ENCODE data around the gene TPRKB.
"Not testable (repeated sequence)": the region's sequence is repeated elsewhere in the genome, so short reads cannot be mapped to it uniquely, and the experiment has no call there.

Gene TPRKB

DNA sequence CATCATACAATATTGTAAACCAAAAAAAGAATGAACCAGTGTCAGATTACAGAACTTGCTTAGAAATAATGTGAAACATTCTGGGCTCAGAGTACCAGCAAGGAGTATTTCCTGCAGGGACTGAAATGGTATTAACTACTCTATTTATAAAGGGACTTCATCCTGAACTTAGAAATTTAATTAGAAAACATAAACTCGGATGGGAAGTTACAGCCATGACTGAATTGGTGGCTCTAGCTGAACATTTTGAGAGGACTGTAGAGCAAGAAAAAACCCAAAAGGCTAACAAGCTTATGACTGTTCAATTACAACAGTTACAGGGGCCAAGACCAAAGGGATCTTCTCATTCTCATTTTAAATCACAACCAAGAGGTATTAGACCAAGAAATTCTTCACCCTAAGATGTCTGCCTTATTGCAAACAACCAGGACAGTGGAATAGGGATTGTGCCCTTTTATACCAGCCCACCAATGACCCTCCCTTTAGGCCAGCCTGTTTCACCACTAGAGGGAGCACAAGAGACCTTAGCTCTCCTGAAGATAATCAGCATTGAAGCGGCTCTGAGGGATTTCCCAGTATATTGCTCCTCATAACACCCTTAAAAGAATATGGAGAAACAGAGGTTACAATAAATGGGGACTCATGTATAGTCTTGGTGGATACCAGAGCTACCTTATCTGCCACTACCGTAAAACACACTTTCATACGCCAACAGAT is 46.6 kb downstream of the TPRKB start:
- in situ Hi-C loops (cut with MboI; ENCODE audit: low pct_unique_long_range_greater_than_20kb, low sequenced_read_pairs, unreplicated experiment); DNase-seq (ENCODE audit: low spot score): not testable (repeated sequence)
- TF ChIP-seq, protein P1, sequence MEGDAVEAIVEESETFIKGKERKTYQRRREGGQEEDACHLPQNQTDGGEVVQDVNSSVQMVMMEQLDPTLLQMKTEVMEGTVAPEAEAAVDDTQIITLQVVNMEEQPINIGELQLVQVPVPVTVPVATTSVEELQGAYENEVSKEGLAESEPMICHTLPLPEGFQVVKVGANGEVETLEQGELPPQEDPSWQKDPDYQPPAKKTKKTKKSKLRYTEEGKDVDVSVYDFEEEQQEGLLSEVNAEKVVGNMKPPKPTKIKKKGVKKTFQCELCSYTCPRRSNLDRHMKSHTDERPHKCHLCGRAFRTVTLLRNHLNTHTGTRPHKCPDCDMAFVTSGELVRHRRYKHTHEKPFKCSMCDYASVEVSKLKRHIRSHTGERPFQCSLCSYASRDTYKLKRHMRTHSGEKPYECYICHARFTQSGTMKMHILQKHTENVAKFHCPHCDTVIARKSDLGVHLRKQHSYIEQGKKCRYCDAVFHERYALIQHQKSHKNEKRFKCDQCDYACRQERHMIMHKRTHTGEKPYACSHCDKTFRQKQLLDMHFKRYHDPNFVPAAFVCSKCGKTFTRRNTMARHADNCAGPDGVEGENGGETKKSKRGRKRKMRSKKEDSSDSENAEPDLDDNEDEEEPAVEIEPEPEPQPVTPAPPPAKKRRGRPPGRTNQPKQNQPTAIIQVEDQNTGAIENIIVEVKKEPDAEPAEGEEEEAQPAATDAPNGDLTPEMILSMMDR (IDR thresholded peaks at IDR 0.05; ENCODE audit: extremely low read depth, insufficient read depth, missing control alignments), result peak; percentile 64

DNA sequence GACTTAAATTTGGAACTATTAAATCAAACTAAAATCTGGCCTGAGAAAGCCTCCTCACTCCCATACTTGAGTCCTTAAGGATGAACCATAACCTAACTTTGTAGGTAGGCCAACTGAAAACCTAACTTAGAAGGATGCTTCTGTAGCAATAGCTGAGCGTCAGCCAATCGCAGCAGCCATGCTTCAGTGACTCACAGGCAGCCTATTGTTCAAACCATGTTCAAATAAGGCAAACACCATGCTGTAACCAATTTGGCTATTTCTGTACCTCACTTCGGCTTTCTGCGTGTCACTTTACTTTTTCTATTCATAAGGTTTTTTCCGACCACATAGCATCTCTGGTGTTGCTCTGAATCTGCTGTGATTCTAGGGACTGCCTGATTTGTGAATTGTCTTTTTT is 48.7 kb downstream of the TPRKB start:
- in situ Hi-C loops (cut with MboI; ENCODE audit: low pct_unique_long_range_greater_than_20kb, low sequenced_read_pairs, unreplicated experiment); DNase-seq (ENCODE audit: low spot score): not testable (repeated sequence)

DNA sequence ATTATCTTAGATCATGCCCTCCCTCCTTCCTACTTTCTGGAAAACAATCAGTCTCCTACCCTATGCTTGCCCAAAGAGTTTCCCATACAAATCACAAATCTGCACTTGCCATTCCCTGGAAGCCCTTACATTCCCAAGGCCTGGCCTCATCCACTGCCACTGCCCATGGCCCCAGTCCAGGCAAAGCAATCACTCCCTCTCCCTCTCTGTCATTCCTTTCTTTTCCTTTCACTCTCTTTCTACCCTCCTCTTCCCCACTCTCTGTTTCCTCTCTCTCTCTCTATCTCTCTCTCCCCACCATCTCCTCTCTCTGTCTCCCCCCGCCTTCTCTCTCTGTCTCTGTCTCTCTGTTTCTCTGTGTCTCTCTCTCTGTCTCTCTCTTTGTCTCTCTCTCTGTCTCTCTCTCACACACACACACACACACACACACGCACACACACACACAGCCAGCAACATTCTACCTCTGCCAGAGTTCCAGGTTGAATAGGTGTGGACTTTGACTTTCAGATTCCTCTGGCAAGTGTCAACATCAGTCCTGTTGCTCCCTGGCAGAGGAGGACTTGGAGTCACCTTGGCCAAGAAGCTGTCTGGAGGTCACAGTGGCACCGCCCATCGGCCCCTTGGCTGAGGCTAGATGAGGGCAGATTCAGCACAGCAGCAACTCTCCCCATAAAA is 51.2 kb downstream of the TPRKB start:
- in situ Hi-C loops (cut with MboI; ENCODE audit: low pct_unique_long_range_greater_than_20kb, low sequenced_read_pairs, unreplicated experiment), result no loop called here
- TF ChIP-seq, protein P1 (IDR thresholded peaks at IDR 0.05; ENCODE audit: extremely low read depth, insufficient read depth, missing control alignments), result no peak
- DNase-seq (ENCODE audit: low spot score), result no peak

DNA sequence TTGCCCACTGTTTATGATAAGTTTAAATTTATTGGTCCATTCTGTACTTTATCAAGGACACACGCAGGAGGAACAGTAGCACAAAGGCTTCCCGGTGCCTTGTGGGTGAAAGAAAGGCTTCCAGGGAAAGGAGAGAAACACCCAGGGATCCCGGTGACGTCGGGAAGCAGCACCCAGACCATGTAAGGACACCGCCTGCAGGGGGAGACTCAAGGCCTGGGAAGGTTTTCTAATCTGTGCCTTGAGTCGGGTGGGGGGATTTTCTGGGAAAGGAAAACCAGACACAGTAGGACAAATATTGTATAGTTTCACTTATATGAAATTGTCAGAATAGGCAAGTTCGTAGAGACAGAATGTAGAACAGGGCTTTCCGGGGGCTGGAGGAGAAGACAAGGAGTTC is 52.2 kb downstream of the TPRKB start:
- DNase-seq (ENCODE audit: low spot score); in situ Hi-C loops (cut with MboI; ENCODE audit: low pct_unique_long_range_greater_than_20kb, low sequenced_read_pairs, unreplicated experiment): not testable (repeated sequence)

DNA sequence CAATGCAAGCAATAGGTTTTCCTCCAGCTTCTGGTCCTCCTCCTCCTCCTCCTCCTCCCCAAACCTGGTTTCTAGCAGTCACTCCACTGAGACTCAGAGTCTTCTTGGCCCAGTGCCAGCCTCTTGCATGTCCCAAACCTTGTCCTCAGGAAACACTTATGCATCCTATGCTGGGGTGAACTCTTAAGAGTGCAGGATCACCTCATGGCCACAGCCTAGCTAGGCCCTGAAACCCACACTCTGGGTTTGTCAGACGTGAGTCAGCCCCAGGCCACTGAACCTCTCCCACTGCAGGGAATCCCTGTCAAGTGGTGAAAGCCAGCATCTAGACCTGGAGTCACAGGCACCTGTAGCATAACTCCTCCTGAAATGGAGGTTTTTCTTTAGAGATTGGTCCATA is 52.8 kb downstream of the TPRKB start:
- DNase-seq (ENCODE audit: low spot score); in situ Hi-C loops (cut with MboI; ENCODE audit: low pct_unique_long_range_greater_than_20kb, low sequenced_read_pairs, unreplicated experiment): not testable (repeated sequence)

DNA sequence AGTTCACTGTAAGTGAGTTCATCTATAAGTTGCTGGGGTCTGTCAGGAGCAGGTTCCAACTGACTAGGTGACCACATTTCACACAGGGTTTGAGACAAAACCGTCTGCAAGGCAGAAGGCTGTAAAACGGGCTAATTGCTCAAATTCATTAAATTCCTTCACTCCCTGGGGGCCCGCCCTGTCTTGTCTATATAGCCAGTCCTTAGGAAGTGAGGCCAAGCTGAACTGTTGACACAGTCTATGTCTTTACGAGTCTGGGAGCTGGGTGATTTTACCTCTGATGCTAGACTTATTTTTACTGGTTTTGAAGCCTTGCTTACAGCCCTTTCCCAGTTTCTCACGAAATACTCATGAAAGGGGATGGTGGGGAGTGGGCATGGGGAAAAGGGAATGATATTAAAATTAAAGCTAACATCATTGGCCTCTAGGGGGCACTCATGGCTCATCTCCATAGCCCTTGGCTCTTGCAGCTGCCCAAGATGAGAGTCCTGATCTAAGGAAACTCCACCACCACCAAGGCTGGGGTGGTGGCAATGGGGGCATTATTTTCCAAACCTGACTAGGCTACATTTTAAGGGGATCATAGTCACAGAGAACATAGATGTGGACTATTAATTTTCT is 57.1 kb downstream of the TPRKB start:
- DNase-seq (ENCODE audit: low spot score); in situ Hi-C loops (cut with MboI; ENCODE audit: low pct_unique_long_range_greater_than_20kb, low sequenced_read_pairs, unreplicated experiment): not testable (repeated sequence)
- TF ChIP-seq, protein P1 (IDR thresholded peaks at IDR 0.05; ENCODE audit: extremely low read depth, insufficient read depth, missing control alignments), result peak; percentile 64
